Type B pancreatic cell (in vitro differentiated cells): ENCODE results near the gene ANKRD62. TPM values are rescaled to one million over a fixed set of nuclear protein-coding genes. Genes with fewer than 3 reads are reported as not detected.
"Not testable (repeated sequence)": the region's sequence is repeated elsewhere in the genome, so short reads cannot be mapped to it uniquely, and the experiment has no call there.

ENCODE experiments used
- DNase-seq: peaks from one replicate; pipeline ENCODE4 v3.0.0; 2021; ENCODE audit warnings: mixed read lengths; ENCODE audit not compliant: unreplicated experiment; ENCODE audit errors: extremely low spot score
- H3K27ac Mint-ChIP-seq: 2 replicates; pipeline ENCODE4 v1.8.0; 2021; ENCODE audit warnings: mild to moderate bottlenecking, mixed read lengths
- H3K27me3 Mint-ChIP-seq: 2 replicates; pipeline ENCODE4 v1.8.0; 2021; ENCODE audit warnings: mixed read lengths
- H3K36me3 Mint-ChIP-seq: 2 replicates; pipeline ENCODE4 v1.8.0; 2021; ENCODE audit warnings: mixed read lengths
- H3K4me1 Mint-ChIP-seq: one replicate; pipeline ENCODE4 v1.8.0; 2021; ENCODE audit warnings: mixed read lengths; ENCODE audit not compliant: unreplicated experiment
- H3K4me3 Mint-ChIP-seq: 2 replicates; pipeline ENCODE4 v1.8.0; 2021; ENCODE audit warnings: mild to moderate bottlenecking, mixed read lengths
- H3K9me3 Mint-ChIP-seq: 2 replicates; pipeline ENCODE4 v1.8.0; 2021; ENCODE audit warnings: mixed read lengths
- CTCF ChIP-seq: fragments of 200-600 bp; sonication (generic); conservative IDR thresholded peaks from 2 replicates; pipeline ENCODE4 v1.5.0; 2021; ENCODE audit warnings: antibody characterized with exemption, mild to moderate bottlenecking
- total RNA-seq: library from RNA; stranded (reverse); gene quantifications from 2 replicates; pipeline ENCODE4 v1.2.1, GENCODE V29; 2021; ENCODE audit warnings: low replicate concordance

The ANKRD62 gene
- total RNA-seq, 1 donor from 2014 or later, result not detected

- no peak for TF ChIP-seq CTCF
- Mint-ChIP-seq H3K36me3 (no peaks in the 10 kb centered on the region), H3K9me3 (no peaks in the 10 kb centered on the region), H3K4me1 (peaks cover 5% of the 10 kb centered on the region), H3K27ac (no peak overlapping the region), H3K4me3 (no peak overlapping the region), H3K27me3 (no peaks in the 10 kb centered on the region)
- no peak for DNase-seq
Observed at GRCh38 chr18:12062974-12063373, 30.7 kb upstream of the ANKRD62 start.

- no peaks in the 10 kb centered on the region for H3K27me3 Mint-ChIP-seq
- TF ChIP-seq CTCF, result no peak
- H3K36me3 Mint-ChIP-seq, result no peaks in the 10 kb centered on the region
- no peak for DNase-seq
- no peak overlapping the region for H3K27ac Mint-ChIP-seq
- peaks cover 5% of the 10 kb centered on the region for H3K4me1 Mint-ChIP-seq
- no peaks in the 10 kb centered on the region for H3K9me3 Mint-ChIP-seq
- H3K4me3 Mint-ChIP-seq, result no peak overlapping the region
Observed at GRCh38 chr18:12064086-12064763, 29.4 kb upstream of the ANKRD62 start.

GRCh38 chr18:12065397-12065796 is 28.2 kb upstream of the ANKRD62 start:
- TF ChIP-seq CTCF, result no peak
- no peak for DNase-seq
- peaks cover 5% of the 10 kb centered on the region for H3K4me1 Mint-ChIP-seq
- no peaks in the 10 kb centered on the region for H3K9me3 Mint-ChIP-seq
- no peak overlapping the region for H3K27ac Mint-ChIP-seq
- no peak overlapping the region for H3K4me3 Mint-ChIP-seq
- H3K27me3 Mint-ChIP-seq, result no peaks in the 10 kb centered on the region
- H3K36me3 Mint-ChIP-seq, result no peaks in the 10 kb centered on the region

GRCh38 chr18:12066910-12067511 is 26.6 kb upstream of the ANKRD62 start:
- H3K4me1 Mint-ChIP-seq, result peaks cover 6% of the 10 kb centered on the region
- H3K27ac Mint-ChIP-seq, result no peak overlapping the region
- H3K9me3 Mint-ChIP-seq, result no peaks in the 10 kb centered on the region
- no peaks in the 10 kb centered on the region for H3K36me3 Mint-ChIP-seq
- peaks cover under 1% of the 10 kb centered on the region for H3K27me3 Mint-ChIP-seq
- no peak for TF ChIP-seq CTCF
- H3K4me3 Mint-ChIP-seq, result no peak overlapping the region
- DNase-seq, result no peak

- peaks cover 9% of the 10 kb centered on the region for H3K4me1 Mint-ChIP-seq
- TF ChIP-seq CTCF, result no peak
- no peaks in the 10 kb centered on the region for H3K36me3 Mint-ChIP-seq
- H3K27ac Mint-ChIP-seq, result no peak overlapping the region
- H3K27me3 Mint-ChIP-seq, result peaks cover 3% of the 10 kb centered on the region
- no peak overlapping the region for H3K4me3 Mint-ChIP-seq
- no peaks in the 10 kb centered on the region for H3K9me3 Mint-ChIP-seq
- no peak for DNase-seq
Observed at GRCh38 chr18:12067671-12068070, 26.0 kb upstream of the ANKRD62 start.

- not testable (repeated sequence) for DNase-seq, H3K27me3 Mint-ChIP-seq
- H3K4me1 Mint-ChIP-seq, result peaks cover 11% of the 10 kb centered on the region
Observed at GRCh38 chr18:12068316-12068949, 25.2 kb upstream of the ANKRD62 start.

More at GRCh38 chr18:12068316-12068949, 25.2 kb upstream of the ANKRD62 start:
- H3K36me3 Mint-ChIP-seq, H3K4me3 Mint-ChIP-seq, H3K9me3 Mint-ChIP-seq, H3K27ac Mint-ChIP-seq: not testable (repeated sequence)
